GM10266 (cell line): ENCODE measurements around the gene UBE2H.

ENCODE experiments used
- DNase-seq: peaks from one replicate; pipeline ENCODE4 v3.0.0; 2012; ENCODE audit errors: extremely low spot score
- TF ChIP-seq, protein P1 (sequence below): IDR thresholded peaks from 2 replicates; pipeline ENCODE4 v1.5.1; 2012; ENCODE audit warnings: mild to moderate bottlenecking, low read depth; ENCODE audit not compliant: control insufficient read depth, insufficient read depth; ENCODE audit errors: missing control alignments

The UBE2H gene

GRCh38 chr7:129952653-129953560 lies at the start of gene UBE2H:
Gene UBE2H (minus strand): TSS chr7:129952960. CDS start chr7:129952555, 405 bp downstream.
- TF ChIP-seq, protein P1, sequence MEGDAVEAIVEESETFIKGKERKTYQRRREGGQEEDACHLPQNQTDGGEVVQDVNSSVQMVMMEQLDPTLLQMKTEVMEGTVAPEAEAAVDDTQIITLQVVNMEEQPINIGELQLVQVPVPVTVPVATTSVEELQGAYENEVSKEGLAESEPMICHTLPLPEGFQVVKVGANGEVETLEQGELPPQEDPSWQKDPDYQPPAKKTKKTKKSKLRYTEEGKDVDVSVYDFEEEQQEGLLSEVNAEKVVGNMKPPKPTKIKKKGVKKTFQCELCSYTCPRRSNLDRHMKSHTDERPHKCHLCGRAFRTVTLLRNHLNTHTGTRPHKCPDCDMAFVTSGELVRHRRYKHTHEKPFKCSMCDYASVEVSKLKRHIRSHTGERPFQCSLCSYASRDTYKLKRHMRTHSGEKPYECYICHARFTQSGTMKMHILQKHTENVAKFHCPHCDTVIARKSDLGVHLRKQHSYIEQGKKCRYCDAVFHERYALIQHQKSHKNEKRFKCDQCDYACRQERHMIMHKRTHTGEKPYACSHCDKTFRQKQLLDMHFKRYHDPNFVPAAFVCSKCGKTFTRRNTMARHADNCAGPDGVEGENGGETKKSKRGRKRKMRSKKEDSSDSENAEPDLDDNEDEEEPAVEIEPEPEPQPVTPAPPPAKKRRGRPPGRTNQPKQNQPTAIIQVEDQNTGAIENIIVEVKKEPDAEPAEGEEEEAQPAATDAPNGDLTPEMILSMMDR: no peak
- peak; percentile 96 for DNase-seq

DNA sequence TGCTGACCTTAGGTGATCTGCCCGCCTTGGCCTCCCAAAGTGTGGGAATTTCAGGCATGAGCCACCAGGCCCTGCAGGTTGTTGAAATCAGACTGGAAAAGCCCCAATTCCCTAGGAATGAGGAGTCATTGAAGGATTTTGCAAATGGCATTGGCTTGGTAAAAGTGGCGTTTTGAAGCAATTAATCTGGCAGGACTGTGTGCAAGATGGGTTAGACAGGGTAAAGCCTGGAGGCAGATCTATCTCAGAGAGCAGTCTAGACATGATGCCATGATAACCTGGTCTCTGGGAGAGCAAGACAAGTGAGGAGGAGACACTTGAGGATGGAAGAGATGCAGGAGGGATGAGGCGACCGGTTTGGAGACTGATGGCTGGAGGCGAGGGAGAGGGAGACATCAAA lies 45.7 kb upstream of the UBE2H start:
- TF ChIP-seq, protein P1: no peak
- no peak for DNase-seq

DNA sequence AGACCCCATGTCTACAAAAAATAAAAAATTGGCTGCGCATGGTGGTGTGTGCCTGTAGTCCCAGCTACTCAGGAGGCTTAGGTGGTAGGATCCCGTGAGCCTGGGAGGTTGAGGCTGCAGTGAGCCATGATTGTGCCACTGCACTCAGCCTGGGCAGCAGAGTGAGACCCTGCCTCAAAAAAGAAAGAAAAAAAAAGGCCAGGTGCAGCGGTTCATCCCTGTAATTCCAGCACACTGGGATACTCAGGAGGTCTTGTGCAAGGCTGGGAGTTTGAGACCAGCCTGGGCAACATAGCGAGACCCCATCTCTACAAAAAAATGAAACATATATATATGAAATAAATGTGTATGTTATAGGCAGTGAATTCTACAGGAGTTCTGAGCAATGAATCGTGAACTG lies 44.5 kb upstream of the UBE2H start:
- no peak for DNase-seq
- TF ChIP-seq, protein P1: no peak

DNA sequence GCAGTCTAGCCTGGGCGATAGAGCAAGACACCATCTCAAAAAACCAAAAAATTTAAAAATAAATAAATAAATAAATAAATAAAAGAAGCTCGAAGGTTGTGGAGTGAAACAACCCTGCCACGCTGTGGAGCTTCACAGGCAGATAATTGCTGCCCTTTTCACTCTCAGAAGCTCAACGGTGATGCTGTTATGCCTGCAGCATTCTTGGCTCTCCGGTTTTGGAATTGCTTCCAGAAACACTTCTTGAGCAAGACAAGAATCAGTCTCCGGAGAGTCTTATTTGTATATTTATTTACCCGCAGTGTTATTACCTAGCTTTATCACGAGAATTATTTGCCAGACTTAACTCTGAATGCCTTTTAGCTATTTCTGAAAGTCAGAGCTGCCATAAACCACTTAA lies 40.5 kb upstream of the UBE2H start:
- TF ChIP-seq, protein P1: no peak
- DNase-seq: no peak

- DNase-seq: no peak
- TF ChIP-seq, protein P1: no peak
Observed at GRCh38 chr7:129990403-129991192, 37.8 kb upstream of the UBE2H start.

DNA sequence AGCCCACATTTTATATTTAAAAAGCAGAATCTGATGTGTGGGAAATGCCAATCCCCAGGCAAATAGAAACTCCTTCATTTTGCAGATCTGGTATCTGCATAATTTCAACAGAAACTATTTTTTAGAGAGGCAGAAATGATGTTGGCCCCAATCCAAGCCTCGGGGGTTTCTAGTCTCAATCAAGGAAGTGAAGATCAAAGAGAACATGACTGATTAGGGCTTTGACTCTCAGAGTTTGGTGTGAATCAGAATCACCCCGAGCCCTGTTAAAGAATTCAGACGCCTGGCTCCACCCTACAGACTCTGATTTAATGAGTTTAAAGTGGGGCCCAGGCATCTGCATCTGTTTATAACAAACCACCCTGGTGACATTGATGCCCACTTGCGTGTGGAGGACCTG lies 36.7 kb upstream of the UBE2H start:
- DNase-seq: peak; percentile 58
- TF ChIP-seq, protein P1: no peak

- TF ChIP-seq, protein P1: no peak
- no peak for DNase-seq
Observed at GRCh38 chr7:129986600-129986999, 33.8 kb upstream of the UBE2H start.
